Adrenal gland (tissue), 12 donors: Measurements from ENCODE around the gene STK17B. TPM values are rescaled to one million over a fixed set of nuclear protein-coding genes. Genes with fewer than 3 reads are reported as not detected.

Source experiments
- DNase-seq, 7 donors: peaks; one replicate each; pipeline ENCODE4 v3.0.0-alpha.2; 2019 to 2020
- H3K27ac ChIP-seq, 5 donors: fragments of 200-600 bp; sonication (generic) in 4 of 5; 1 replicate in 3 of 5; 2 replicates in 2 of 5; pipeline versions ENCODE4 v1.5.1 to v1.8.0; 2016 to 2020; ENCODE audit warnings: mild to moderate bottlenecking in 1 of 5
- H3K27me3 ChIP-seq: fragments of 200-600 bp; 2 replicates; pipeline ENCODE4 v1.8.0; 2021
- H3K36me3 ChIP-seq, 2 donors: fragments of 200-600 bp; replicated peaks in 1 of 2; 1 replicate in 1 of 2; 2 replicates in 1 of 2; pipeline versions ENCODE4 v1.5.1 to v1.8.0; 2018 to 2022
- H3K4me1 ChIP-seq, 2 donors: fragments of 200-600 bp; replicated peaks in 1 of 2; 1 replicate in 1 of 2; 2 replicates in 1 of 2; pipeline versions ENCODE4 v1.5.1 to v1.8.0; 2018 to 2021
- H3K4me3 ChIP-seq, 4 donors: fragments of 200-600 bp; sonication (generic) in 3 of 4; one replicate each; pipeline ENCODE4 v1.5.1; 2016 to 2018
- H3K9me3 ChIP-seq, 3 donors: fragments of 200-600 bp; sonication (generic) in 1 of 3; replicated peaks in 1 of 3; 1 replicate in 2 of 3; 2 replicates in 1 of 3; pipeline versions ENCODE4 v1.5.1 to v1.8.0; 2016 to 2021
- POLR2A ChIP-seq, 2 donors: fragments of 450-650 bp; IDR thresholded peaks; one replicate each; pipeline ENCODE4 v1.6.1; 2017; ENCODE audit warnings: antibody characterized with exemption in 2 of 2, mild to moderate bottlenecking in 2 of 2, moderate library complexity in 1 of 2
- WGBS, 4 donors: extraction: QIAGEN DNeasy Blood & Tissue Kit in 2 of 4; methylation state at CpG; one replicate each; pipeline versions ENCODE4 v1.1.5 to v1.1.7; 2013 to 2017; 5-methylcytosine and 5-hydroxymethylcytosine counted together
- intact Hi-C, 2 donors: fragments of 100-400 bp; cut with DNase I; formaldehyde crosslinking; loops; one replicate each; pipeline versions ENCODE4 v1.14.1 to v1.15.0; 2022 to 2023
- polyA plus RNA-seq, 3 donors: library from polyadenylated mRNA; stranded (reverse); fragments of 200-250 nt in 2 of 3; fragments of 350-450 nt in 1 of 3; fragmentation: Illumina TruSeq in 1 of 3; extraction: RNeasy Lipid Tissue Mini Kit (QIAGEN cat#74804) in 1 of 3; gene quantifications; one replicate each; pipeline ENCODE4 v1.2.3, GENCODE V29; 2013 to 2014
- total RNA-seq, 9 donors: library from RNA; depleted of rRNA in 4 of 9; stranded (reverse); fragments of >200 nt in 4 of 9; fragments of 120-200 nt in 1 of 9; fragmentation: NEBNext Ultra II Directional in 1 of 9; extraction: Animal tissue kit (Norgen Biotek cat#: 25700) in 1 of 9; gene quantifications; one replicate each; pipeline versions ENCODE4 v1.1.0 to v1.2.4, GENCODE V29; 2013 to 2023
- TF ChIP-seq, protein P1 (sequence below), 6 experiments: fragments of 450-650 bp in 4 of 6; fragments of 200-600 bp in 2 of 6; sonication (generic) in 1 of 6; IDR thresholded peaks; 1 replicate in 5 of 6; 2 replicates in 1 of 6; pipeline versions ENCODE4 v1.5.1 to v1.8.0; 2016 to 2021; ENCODE audit warnings: antibody characterized with exemption in 6 of 6, mild to moderate bottlenecking in 2 of 6, moderate library complexity in 1 of 6
- donor health status: healthy with polysubstance abuse.
- donor health status: Bipolar disorder and iron deficiency.
- donor health status: DM: yes; HTN: yes; CAD: no.
- donor health status: DM: no; HTN: no; CAD: no.
- donor health status: DM: no; HTN: no; CAD: no.
- donor health status: DM: yes; HTN: yes; CAD: no.

The STK17B gene
- total and polyA plus RNA-seq, 12 donors = 3.6 to 35.0 (median 15.5) TPM

DNA sequence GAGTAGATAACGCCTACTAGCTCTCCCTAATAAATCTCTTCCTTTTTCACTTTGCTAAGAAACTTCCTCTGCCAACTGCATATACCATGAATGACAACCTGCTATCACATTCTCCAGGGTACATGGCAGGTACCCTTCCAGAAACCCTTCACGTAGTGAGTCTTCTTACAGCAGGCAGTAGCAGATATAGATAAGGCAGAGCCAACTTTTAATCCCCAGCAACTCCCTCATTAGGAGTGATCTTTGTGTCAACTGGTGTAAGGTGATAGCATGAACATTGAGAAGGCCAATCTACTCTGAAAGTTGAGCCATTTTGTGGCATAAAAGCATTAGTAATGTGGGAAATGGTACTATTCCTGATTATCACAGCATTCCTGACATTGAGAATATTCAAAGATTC lies 5.7 kb upstream of the STK17B start:
- intact Hi-C loops = no loop called here
- DNase-seq = no peak
- 73 to 90% (median 84%) methylated on average over 2 of the region's 2 CpGs for WGBS, 4 donors

DNA sequence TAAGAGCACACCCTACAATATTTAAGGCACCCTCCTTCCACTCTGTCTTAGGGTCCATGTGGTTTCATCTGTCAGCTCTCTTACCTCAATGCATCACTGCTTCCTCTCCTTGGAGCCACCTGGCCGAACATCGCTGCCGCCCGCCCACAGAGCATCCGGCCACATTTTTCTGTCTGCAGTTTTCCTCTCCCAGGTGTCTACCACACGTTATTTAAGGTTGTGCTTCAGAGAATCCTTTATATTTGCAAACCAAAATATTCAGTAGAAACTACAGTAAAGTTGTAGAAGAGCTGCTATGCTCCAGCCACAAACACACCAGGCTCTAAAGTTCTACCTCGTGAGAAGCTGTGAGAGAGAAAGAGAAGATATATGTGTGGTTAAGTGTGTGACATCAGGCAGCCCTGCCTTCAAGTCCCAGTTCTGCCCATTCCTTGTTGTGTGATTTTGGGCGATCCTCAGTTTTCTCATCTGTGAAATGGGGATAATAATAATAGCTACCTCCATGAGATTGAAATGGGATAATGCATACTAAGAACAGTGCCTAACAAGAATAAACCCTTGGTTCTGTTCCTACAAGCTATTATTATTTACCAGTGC lies 4.9 kb upstream of the STK17B start:
- peaks cover 0 to 5% of the 10 kb centered on the region in 2 donors for H3K4me1 ChIP-seq
- TF ChIP-seq POLR2A (IDR thresholded peaks at IDR 0.05) = no peak
- TF ChIP-seq, protein P1, sequence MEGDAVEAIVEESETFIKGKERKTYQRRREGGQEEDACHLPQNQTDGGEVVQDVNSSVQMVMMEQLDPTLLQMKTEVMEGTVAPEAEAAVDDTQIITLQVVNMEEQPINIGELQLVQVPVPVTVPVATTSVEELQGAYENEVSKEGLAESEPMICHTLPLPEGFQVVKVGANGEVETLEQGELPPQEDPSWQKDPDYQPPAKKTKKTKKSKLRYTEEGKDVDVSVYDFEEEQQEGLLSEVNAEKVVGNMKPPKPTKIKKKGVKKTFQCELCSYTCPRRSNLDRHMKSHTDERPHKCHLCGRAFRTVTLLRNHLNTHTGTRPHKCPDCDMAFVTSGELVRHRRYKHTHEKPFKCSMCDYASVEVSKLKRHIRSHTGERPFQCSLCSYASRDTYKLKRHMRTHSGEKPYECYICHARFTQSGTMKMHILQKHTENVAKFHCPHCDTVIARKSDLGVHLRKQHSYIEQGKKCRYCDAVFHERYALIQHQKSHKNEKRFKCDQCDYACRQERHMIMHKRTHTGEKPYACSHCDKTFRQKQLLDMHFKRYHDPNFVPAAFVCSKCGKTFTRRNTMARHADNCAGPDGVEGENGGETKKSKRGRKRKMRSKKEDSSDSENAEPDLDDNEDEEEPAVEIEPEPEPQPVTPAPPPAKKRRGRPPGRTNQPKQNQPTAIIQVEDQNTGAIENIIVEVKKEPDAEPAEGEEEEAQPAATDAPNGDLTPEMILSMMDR (IDR thresholded peaks at IDR 0.05) = no peak
- intact Hi-C loops = no loop called here
- no peak overlapping the region for H3K27ac ChIP-seq
- WGBS, 4 donors = 80 to 87% (median 84%) methylated on average over 8 of the region's 8 CpGs
- H3K9me3 ChIP-seq = no peaks in the 10 kb centered on the region
- DNase-seq = no peak
- no peaks in the 10 kb centered on the region for H3K27me3 ChIP-seq
- H3K4me3 ChIP-seq = no peak overlapping the region
- no peaks in the 10 kb centered on the region for H3K36me3 ChIP-seq

More for the DNA sequence above, 5.7 kb upstream of the STK17B start:
- Histone ChIP-seq H3K36me3 (no peaks in the 10 kb centered on the region), H3K9me3 (no peaks in the 10 kb centered on the region), H3K4me3 (no peak overlapping the region), H3K27ac (no peak overlapping the region), H3K4me1 (peaks cover 0 to 2% of the 10 kb centered on the region in 2 donors), H3K27me3 (no peaks in the 10 kb centered on the region)
- TF ChIP-seq POLR2A (IDR thresholded peaks at IDR 0.05) = no peak
- TF ChIP-seq, protein P1 (IDR thresholded peaks at IDR 0.05) = no peak

DNA sequence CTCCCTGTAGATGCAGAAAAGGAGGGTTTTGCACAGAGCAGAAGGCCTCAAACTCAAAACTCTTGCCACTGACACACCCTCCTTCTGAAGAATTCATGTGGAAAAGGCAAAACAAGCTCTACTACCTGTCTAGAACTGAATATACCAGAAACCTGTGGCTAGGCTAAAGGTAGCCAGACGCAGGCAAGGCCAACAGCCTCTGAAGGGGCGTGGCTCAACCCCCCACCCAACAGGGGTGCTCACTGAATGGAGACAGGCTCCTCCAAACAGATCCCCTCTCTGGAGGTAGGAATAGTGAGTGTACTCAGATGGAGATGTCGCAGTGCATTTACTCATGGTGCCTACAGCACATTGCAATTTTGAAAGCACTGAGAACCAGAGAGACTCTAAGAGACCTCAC lies 3.0 kb upstream of the STK17B start:
- 83 to 97% (median 95%) methylated on average over 3 of the region's 3 CpGs for WGBS, 4 donors
- intact Hi-C loops = no loop called here
- no peak for DNase-seq

DNA sequence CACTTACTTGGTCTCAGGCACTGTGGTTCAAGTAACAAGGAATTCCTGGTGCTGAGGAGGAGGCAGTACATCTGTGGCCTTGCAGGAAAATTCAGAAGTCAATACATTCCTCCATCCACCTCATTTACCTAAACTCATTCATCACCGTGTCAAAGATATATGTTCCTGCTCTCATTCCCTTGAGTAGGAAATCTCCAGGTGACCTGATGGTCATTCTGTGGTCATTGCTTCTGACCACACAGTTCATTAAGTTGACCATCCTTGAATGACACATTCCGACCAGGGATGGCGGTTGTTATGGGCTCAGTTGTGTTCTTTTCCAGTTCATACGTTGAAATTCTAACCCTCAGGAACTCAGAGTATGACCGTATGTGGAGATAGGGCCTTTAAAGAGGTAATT lies 2.1 kb upstream of the STK17B start:
- Histone ChIP-seq H3K27me3 (no peaks in the 10 kb centered on the region), H3K27ac (no peak overlapping the region), H3K4me3 (no peak overlapping the region), H3K9me3 (no peaks in the 10 kb centered on the region), H3K36me3 (no peaks in the 10 kb centered on the region), H3K4me1 (peaks cover 11 to 17% of the 10 kb centered on the region in 2 donors)
- no peak for DNase-seq
- intact Hi-C loops = no loop called here
- 96 to 98% (median 97%) methylated on average over 5 of the region's 5 CpGs for WGBS, 4 donors
- TF ChIP-seq, protein P1 (IDR thresholded peaks at IDR 0.05) = no peak
- TF ChIP-seq POLR2A (IDR thresholded peaks at IDR 0.05) = no peak

More for the DNA sequence above, 3.0 kb upstream of the STK17B start:
- no peaks in the 10 kb centered on the region for H3K36me3 ChIP-seq
- H3K4me1 ChIP-seq = peaks cover 5 to 13% of the 10 kb centered on the region in 2 donors
- H3K9me3 ChIP-seq = no peaks in the 10 kb centered on the region
- no peaks in the 10 kb centered on the region for H3K27me3 ChIP-seq
- H3K4me3 ChIP-seq = no peak overlapping the region
- H3K27ac ChIP-seq = no peak overlapping the region
- no peak for TF ChIP-seq POLR2A (IDR thresholded peaks at IDR 0.05)
- TF ChIP-seq, protein P1 (IDR thresholded peaks at IDR 0.05) = no peak
